ENCODE data around the gene NPTN. TPM values are rescaled to one million over a fixed set of nuclear protein-coding genes. Genes with fewer than 3 reads are reported as not detected.

Gene NPTN
- total RNA-seq, 3 donors from 2014 or later (not counting 1 experiment from before 2014, with no cell fraction given), result 37.9 to 46.9 (median 46.4) TPM

- Mint-ChIP-seq H3K27ac (no peak overlapping the region), H3K27me3 (ENCODE audit: low read depth in 2 of 2) (no peaks in the 10 kb centered on the region), H3K9me3 (no peaks in the 10 kb centered on the region), H3K4me1 (peaks cover 22 to 28% of the 10 kb centered on the region in 2 donors), H3K4me3 (no peak overlapping the region), H3K36me3 (no peaks in the 10 kb centered on the region)
- intact Hi-C loops (cut with micrococcal nuclease), result no loop called here
- no peaks in the 10 kb centered on the region for H3K9me3 ChIP-seq (ENCODE audit: control insufficient read depth, insufficient read depth, low read length)
- no peaks in the 10 kb centered on the region for H3K4me1 ChIP-seq (ENCODE audit: control insufficient read depth, insufficient read depth, low read length)
- H3K36me3 ChIP-seq (ENCODE audit: control insufficient read depth, insufficient read depth, low read length), result no peaks in the 10 kb centered on the region
- ATAC-seq (no peak), DNase-seq (no peak)
- TF ChIP-seq, protein P1, sequence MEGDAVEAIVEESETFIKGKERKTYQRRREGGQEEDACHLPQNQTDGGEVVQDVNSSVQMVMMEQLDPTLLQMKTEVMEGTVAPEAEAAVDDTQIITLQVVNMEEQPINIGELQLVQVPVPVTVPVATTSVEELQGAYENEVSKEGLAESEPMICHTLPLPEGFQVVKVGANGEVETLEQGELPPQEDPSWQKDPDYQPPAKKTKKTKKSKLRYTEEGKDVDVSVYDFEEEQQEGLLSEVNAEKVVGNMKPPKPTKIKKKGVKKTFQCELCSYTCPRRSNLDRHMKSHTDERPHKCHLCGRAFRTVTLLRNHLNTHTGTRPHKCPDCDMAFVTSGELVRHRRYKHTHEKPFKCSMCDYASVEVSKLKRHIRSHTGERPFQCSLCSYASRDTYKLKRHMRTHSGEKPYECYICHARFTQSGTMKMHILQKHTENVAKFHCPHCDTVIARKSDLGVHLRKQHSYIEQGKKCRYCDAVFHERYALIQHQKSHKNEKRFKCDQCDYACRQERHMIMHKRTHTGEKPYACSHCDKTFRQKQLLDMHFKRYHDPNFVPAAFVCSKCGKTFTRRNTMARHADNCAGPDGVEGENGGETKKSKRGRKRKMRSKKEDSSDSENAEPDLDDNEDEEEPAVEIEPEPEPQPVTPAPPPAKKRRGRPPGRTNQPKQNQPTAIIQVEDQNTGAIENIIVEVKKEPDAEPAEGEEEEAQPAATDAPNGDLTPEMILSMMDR (IDR thresholded peaks at IDR 0.05), result no peak
- H3K4me3 ChIP-seq (ENCODE audit: low read length), result no peak overlapping the region
- H3K27ac ChIP-seq (ENCODE audit: low read length), result no peak overlapping the region
- no peaks in the 10 kb centered on the region for H3K27me3 ChIP-seq (ENCODE audit: control insufficient read depth, insufficient read depth, low read length)
These were observed 11.8 kb downstream of the NPTN start for GRCh38 chr15:73621286-73621826.

DNA sequence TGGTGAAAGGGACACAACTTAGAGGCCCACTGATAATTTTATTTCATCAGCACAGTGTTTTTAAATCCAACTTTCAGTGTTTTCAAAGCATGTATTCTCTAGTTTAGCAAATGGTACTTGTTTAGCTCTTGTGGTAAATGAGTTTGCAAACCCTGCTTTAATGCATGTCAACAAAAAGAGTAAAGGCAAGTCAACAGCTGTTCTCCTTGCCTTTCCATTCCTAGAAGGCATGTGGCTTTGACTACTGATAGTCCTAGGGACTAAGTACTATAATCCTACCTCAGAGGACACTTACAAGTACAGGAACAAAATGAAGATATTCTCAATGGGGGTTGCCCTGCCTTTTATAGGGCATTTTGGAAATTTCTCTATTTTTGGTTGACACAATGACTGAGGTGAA is 13.1 kb downstream of the NPTN start:
- H3K4me3 ChIP-seq (ENCODE audit: low read length), result no peak overlapping the region
- ATAC-seq (no peak), DNase-seq (no peak)
- Mint-ChIP-seq H3K9me3 (no peaks in the 10 kb centered on the region), H3K27me3 (ENCODE audit: low read depth in 2 of 2) (no peaks in the 10 kb centered on the region), H3K4me3 (no peak overlapping the region), H3K36me3 (no peaks in the 10 kb centered on the region), H3K27ac (no peak overlapping the region), H3K4me1 (peaks cover 30 to 37% of the 10 kb centered on the region in 2 donors)
- H3K27ac ChIP-seq (ENCODE audit: low read length), result no peak overlapping the region
- H3K36me3 ChIP-seq (ENCODE audit: control insufficient read depth, insufficient read depth, low read length), result no peaks in the 10 kb centered on the region
- H3K9me3 ChIP-seq (ENCODE audit: control insufficient read depth, insufficient read depth, low read length), result no peaks in the 10 kb centered on the region
- no peaks in the 10 kb centered on the region for H3K4me1 ChIP-seq (ENCODE audit: control insufficient read depth, insufficient read depth, low read length)
- TF ChIP-seq, protein P1 (IDR thresholded peaks at IDR 0.05), result no peak
- intact Hi-C loops (cut with micrococcal nuclease), result no loop called here
- H3K27me3 ChIP-seq (ENCODE audit: control insufficient read depth, insufficient read depth, low read length), result no peaks in the 10 kb centered on the region

GRCh38 chr15:73617913-73618312 is 15.3 kb downstream of the NPTN start:
- Histone ChIP-seq H3K36me3 (ENCODE audit: control insufficient read depth, insufficient read depth, low read length) (no peaks in the 10 kb centered on the region), H3K27ac (ENCODE audit: low read length) (no peak overlapping the region), H3K4me1 (ENCODE audit: control insufficient read depth, insufficient read depth, low read length) (no peaks in the 10 kb centered on the region), H3K4me3 (ENCODE audit: low read length) (no peak overlapping the region), H3K9me3 (ENCODE audit: control insufficient read depth, insufficient read depth, low read length) (no peaks in the 10 kb centered on the region), H3K27me3 (ENCODE audit: control insufficient read depth, insufficient read depth, low read length) (no peaks in the 10 kb centered on the region)
- Mint-ChIP-seq H3K36me3 (no peaks in the 10 kb centered on the region), H3K27ac (no peak overlapping the region), H3K4me3 (no peak overlapping the region), H3K9me3 (no peaks in the 10 kb centered on the region), H3K4me1 (peaks cover 24 to 37% of the 10 kb centered on the region in 2 donors), H3K27me3 (ENCODE audit: low read depth in 2 of 2) (no peaks in the 10 kb centered on the region)
- no peak for DNase-seq
- intact Hi-C loops (cut with micrococcal nuclease), result no loop called here
- WGBS (ENCODE audit: insufficient coverage), result 96% methylated on average over 5 of the region's 5 CpGs
- ATAC-seq, result no peak
- TF ChIP-seq, protein P1 (IDR thresholded peaks at IDR 0.05), result no peak

- Histone ChIP-seq H3K27me3 (ENCODE audit: control insufficient read depth, insufficient read depth, low read length) (no peaks in the 10 kb centered on the region), H3K27ac (ENCODE audit: low read length) (no peak overlapping the region), H3K4me3 (ENCODE audit: low read length) (no peak overlapping the region), H3K4me1 (ENCODE audit: control insufficient read depth, insufficient read depth, low read length) (no peaks in the 10 kb centered on the region), H3K36me3 (ENCODE audit: control insufficient read depth, insufficient read depth, low read length) (no peaks in the 10 kb centered on the region), H3K9me3 (ENCODE audit: control insufficient read depth, insufficient read depth, low read length) (no peaks in the 10 kb centered on the region)
- TF ChIP-seq, protein P1 (IDR thresholded peaks at IDR 0.05), result no peak
- Mint-ChIP-seq H3K27me3 (ENCODE audit: low read depth in 2 of 2) (no peaks in the 10 kb centered on the region), H3K27ac (no peak overlapping the region), H3K4me1 (peaks cover 24 to 37% of the 10 kb centered on the region in 2 donors), H3K36me3 (no peaks in the 10 kb centered on the region), H3K9me3 (no peaks in the 10 kb centered on the region), H3K4me3 (no peak overlapping the region)
- DNase-seq, result no peak
- intact Hi-C loops (cut with micrococcal nuclease), result no loop called here
- no peak for ATAC-seq
- 96% methylated on average over 2 of the region's 2 CpGs for WGBS (ENCODE audit: insufficient coverage)
These were observed 15.8 kb downstream of the NPTN start for GRCh38 chr15:73617301-73617831.
